Measurements from ENCODE around the gene DCST1.

DNA sequence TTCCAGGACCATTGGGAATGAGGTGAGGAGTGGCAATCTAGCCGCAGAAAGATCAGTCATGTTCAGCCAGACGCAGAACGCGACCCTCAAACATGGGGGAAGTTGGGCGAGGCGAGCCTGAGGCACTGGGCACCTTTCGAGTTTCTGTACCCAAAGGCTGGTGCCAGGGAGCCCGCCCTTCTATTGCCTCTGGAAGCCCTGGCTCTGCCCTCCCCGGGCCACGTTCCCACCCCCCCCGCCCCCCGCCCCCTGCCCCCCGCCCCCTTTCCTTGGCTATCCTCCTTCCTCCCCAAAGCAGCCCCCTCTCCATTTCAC lies 33.3 kb upstream of the DCST1 start:
- TF ChIP-seq, protein P1, sequence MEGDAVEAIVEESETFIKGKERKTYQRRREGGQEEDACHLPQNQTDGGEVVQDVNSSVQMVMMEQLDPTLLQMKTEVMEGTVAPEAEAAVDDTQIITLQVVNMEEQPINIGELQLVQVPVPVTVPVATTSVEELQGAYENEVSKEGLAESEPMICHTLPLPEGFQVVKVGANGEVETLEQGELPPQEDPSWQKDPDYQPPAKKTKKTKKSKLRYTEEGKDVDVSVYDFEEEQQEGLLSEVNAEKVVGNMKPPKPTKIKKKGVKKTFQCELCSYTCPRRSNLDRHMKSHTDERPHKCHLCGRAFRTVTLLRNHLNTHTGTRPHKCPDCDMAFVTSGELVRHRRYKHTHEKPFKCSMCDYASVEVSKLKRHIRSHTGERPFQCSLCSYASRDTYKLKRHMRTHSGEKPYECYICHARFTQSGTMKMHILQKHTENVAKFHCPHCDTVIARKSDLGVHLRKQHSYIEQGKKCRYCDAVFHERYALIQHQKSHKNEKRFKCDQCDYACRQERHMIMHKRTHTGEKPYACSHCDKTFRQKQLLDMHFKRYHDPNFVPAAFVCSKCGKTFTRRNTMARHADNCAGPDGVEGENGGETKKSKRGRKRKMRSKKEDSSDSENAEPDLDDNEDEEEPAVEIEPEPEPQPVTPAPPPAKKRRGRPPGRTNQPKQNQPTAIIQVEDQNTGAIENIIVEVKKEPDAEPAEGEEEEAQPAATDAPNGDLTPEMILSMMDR (conservative IDR thresholded peaks at IDR 0.05; ENCODE audit: low read depth, low read length): no peak
- TF ChIP-seq EZH2 (IDR thresholded peaks at IDR 0.05; ENCODE audit: low read length, unreplicated experiment): no peak
